Endothelial cell of hepatic sinusoid (primary cell): ENCODE results near the gene HIC1.

Experiments used
- in situ Hi-C: cut with HindIII; loops from 2 replicates; pipeline ENCODE4 v1.10.0; 2017; ENCODE audit warnings: low sequenced_read_pairs

HIC1 gene

DNA sequence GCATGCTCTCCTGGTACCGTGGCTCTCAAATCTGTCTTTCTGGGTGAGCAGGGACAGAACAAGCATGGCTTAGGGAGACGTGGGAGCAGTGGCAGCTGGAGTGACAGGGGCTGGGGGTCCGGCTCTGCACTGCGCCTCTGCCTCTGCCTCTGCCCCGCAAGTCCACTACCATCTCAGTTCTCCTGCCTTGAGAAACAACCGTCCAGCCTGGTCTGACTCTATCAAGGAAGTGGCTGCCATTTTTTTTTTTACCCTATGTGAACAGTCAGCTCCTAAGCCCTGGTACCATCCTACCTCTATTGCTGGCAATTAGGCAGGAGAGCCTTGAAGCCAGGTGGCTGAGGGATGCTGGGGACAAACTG is 16.1 kb downstream of the HIC1 start:
- in situ Hi-C loops: no loop called here

DNA sequence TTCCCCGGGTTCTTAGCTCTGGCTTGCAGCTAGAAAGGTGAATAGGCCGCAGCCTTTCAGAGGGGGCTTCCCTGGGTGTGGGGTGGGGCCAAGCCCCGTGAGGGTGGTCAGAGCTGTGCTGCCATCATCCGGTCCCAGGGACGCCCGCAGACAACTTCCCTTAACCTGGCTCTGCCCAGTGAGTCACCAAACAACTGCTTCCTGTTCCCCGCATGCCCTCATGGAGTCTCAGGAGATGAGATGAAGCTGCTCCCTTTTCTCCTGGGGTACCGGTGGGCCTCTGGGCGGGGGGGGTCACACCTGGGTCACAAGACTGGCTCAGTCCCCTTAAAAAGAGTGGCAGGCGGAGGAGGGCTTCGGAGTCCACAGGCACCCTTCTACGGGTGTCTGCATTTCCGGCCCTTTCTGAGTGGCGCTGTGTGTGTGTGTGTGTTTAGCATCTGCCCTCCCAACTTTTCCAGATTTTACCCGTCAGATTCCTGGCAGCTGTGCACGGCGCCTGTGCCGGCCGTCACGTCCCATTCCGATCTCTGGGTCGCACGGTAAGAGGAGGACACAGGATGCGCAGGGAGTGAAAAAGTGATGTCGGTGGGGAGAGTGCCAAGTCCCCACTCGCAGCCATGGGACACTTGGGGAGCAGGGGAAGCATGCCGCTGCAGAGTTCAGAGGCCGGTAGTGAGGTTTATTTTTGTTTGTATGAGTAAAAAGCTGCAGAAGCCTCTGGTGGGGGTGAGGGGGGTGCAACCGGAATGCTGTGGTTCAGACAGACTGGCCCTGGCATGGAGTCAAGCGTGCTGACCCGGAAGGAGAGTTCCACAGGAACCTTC is 16.8 kb downstream of the HIC1 start:
- in situ Hi-C loops: no loop called here

DNA sequence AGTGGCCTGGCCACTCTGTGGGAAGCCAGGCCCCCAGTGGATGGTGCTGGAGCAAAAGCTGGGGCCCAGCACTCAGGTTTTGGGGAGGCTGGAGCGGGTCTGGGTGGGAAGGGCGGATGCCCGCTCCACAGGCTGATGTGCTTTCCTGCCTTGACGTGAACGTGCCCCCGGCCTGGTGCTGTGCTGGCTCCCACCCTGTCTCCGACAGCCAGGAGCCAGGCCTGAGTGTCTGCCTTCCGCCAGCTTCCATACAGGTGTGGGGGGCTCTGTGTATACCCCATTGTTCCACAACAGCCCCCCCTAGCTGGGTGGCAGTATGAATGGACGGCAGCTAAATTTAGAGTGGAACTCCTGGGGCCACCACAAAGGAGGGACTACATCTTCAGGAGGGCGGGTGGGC is 20.0 kb downstream of the HIC1 start:
- in situ Hi-C loops: no loop called here

DNA sequence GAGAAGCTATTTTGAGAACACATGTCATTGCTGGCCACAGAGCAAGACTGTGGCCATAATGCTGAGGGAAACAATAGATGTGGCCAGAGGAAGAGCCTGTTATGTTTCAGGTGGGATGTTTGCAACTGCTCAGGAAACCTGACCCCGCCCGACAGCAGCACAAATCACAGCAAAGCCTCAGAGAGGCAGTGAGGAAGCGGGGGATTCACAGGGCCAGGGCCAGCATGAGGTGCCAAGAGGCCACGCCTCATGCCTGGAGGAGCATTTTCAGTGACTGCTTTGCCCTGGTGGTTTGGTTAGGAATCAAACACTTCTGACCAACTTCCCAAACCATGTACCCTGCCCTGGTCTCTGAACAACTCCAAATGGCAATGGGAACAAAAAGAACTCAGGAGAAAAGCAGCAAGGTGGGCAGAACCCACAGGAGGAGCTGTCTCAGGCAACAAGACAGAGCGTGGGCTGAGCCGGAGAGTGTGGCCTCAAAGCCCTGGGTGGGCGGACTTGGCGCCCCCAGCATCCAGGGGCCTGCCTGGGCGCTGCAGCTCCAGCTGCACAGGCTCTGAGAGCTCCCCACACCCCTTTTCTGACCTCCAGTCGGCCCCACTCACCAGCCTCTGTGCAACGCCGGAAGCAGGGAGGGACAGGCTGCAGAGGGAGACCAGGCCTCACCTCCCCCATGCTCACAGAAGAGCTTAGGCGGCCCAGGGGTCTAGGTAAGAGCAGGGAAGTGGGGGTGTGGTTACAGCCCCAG is 20.6 kb downstream of the HIC1 start:
- in situ Hi-C loops: no loop called here

DNA sequence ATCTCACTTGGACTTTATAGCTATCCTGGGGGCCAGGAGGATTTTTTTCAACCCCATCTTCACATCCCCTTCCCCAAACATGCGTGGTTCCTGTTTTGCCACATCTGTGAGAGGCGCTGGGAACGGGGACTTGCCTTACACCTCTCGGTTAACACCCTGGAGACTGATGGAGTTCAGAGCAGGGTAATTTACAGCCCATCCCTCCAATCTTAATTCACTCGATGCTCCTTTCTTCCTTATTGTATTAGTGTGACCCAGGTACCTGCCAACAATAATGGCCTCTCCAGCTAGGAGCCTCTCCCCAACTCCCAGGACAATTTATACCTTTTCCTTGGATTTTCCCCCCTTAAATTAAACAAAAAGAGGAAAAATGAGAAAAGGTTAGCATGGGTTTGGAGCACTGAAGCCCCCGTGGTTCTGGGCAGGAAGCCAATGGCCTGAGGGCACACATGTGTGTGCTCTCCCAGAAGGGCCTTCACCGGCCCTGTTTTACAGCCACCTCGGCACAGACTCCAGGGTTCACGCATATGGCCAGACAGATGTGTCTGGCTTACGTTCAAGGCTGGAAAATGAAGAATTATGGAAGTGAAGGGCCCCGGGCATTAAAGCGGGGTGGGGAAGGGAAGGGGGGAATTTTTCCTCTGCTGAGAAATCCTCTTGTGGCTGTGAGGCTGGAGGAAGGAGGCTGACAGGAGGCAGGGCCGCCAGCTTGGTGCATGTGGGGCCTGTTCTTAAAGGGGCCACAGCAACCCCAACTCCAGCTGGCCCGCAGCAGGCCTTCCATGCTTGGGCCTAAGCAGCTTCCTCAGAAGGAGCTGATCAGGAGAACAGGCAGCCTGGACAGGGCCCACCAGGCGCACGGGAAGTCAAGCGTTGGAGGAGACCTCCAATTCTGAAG is 21.4 kb downstream of the HIC1 start:
- in situ Hi-C loops: no loop called here

DNA sequence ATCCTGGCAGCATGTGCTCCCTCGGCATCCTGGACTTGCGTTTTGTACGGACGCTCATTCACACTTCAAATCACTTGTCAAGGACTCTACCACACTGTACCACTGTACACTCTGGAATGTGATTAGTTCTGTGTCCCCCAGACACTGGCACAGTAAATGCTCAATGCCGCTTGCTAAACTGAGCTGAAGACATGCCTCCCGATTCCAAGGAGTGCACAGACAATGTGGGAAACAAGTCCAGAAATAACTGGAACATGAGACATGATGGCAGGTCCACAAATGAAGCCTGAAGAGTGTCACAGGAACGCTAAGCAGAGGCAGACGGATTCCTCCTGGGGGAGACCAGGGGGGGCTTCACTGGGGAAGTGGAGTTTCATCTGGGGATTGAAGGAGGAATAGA is 22.1 kb downstream of the HIC1 start:
- in situ Hi-C loops: no loop called here

DNA sequence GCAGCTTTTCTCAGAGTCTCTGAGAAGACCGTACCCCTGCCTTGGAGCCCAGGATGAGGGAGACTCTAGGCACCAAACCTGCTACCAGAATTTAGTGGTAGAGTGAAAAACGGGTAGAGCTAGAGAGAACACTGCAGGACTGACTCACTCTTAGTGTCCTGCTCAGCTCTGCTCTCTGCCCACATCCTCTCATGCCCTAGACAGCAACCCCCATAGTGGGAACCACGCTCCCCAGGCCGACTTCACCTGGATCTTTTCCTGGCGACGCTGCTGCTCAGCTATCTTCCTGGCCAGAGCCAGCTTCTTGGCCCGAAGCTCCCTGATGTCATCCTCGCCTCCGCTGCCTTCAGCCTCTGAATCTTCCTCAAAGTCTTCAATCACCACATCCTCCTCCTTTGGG is 26.7 kb downstream of the HIC1 start:
- in situ Hi-C loops: loop anchor here (10.0 kb wide), 1 partner anchor 153 kb away; no protein-coding TSS in a partner anchor

DNA sequence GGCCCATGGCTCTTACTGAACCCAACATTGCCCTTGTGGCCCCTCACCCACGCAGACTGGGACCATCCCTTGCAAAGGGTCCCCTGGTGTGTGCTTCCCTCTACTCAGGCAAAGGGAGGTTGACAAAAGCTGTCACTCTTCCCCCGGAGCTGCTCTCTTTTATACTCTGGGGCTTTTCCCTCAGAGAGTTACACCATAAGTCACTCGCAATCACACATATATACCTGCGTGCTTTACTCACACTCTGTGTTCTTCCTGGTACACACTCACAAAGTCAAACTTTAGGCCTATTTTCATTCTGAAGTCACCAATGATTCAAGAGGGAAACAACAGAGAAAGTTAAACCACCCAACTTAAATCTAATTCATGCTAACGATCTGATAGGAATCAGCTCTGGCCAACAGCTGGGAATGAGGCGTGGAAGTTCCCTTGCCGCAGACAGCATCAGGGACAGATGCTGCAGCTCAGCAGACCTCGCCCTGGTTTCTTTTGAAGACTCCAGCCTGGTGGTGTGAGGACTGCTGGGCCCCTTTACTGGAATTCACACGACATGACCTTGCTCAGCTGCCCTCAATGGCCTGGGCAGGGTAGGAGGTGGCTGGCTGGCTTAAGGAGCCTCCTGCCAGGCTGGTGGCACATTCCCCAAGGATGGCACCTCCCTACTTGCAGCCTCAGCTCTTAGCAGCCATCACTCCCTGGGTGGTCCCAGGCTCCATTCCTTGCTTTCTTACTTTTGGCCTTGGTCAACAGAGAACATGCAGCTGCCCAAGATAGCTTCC is 27.3 kb downstream of the HIC1 start:
- in situ Hi-C loops: loop anchor here (10.0 kb wide), 1 partner anchor 153 kb away; no protein-coding TSS in a partner anchor

DNA sequence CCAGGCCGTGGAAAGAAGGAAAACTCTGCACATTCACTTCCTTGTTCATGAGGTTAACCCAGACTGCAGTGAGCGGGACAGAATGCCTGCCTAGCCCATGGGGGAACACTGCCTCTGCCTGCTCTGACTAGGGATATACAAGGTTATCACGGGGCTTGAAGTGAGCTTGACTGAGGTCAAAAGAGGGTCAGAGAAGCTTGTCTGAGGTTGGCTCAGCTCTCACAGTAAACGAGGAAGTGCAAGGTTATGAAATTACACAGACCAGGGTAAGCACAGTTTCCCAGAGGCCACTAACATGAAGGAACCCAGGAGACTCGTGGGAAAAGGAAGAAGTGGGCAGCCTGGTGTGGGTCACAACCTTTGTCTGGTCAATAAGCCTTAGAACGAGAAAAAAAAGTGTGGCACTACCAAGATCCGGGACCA is 28.7 kb downstream of the HIC1 start:
- in situ Hi-C loops: loop anchor here (10.0 kb wide), 1 partner anchor 151 kb away; no protein-coding TSS in a partner anchor

DNA sequence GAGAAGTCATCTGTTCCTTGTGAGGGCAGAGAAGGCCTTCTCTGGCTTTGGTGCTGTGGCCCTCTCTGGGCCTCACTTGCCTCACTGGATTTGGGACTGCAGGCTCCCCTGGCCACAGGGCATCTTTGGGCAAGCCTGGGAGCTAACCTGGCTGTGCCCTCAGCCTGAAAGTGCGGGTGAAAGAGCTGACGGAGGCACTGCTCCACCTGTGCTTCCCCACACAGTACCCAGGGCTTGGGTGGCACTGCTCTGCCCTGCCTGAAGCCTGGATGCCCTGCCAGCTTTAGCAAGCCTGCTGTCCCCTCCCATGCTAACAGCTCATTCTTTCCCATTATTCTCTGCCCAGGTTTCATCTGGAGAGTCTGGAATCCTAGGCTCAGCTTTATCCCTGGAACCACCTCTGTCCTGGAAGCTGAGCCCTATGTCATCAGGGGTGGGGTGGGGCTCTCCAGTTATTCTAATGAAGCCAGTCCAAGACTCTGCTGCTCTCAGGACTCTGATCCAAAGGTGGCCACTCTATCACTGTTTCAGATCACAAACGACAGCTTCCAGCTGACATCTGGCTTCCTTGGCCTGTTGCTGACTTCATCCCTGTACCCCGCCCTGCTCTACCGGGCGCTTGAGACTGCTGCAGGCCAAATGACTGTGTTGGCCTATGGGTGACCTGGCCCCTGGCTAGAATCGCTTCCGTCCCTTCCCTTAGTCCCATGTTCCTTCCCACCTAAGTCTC is 29.3 kb downstream of the HIC1 start:
- in situ Hi-C loops: loop anchor here (10.0 kb wide), 1 partner anchor 151 kb away; no protein-coding TSS in a partner anchor

DNA sequence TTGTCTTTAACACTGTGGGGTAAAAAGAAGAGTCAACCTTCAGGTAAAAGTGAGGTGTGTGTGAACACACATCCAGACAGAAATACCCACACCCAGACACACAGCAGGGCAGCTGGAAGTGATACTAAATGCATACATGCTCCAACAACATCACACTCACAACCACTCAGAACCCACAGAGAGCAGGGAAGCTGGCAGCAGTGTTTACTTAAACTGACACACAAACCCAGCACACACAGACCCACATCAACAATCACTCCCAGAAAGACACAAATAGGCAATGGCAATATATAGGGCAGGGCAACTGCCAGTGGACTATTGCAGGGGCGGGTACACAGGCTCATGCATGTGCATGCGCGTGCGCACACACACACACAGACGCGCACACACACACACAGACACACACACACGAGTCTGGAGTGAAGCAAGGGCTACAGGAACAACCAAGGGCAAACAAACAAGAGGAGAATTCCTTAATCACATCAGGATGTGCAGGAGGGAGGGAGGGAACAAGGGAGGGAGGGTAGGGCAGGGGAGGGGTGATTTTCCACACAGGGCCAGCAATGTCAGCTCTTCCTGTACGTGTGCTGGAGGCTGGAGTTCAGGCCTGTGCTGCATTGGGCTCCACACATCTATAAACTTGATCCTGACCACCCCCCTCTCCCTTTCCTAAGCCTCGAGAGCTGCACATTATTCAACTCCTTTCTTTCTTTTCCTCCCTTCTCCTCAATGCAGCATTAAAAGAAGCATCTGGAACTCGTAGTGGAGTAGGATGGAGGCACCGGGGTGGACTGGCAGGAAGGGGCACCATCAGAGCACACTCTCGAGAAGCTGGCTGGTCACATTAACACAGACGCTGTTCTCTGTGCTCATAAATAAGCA is 30.1 kb downstream of the HIC1 start:
- in situ Hi-C loops: loop anchor here (5.0 to 10.0 kb wide), 2 partner anchors 57 to 150 kb away; no protein-coding TSS in a partner anchor

DNA sequence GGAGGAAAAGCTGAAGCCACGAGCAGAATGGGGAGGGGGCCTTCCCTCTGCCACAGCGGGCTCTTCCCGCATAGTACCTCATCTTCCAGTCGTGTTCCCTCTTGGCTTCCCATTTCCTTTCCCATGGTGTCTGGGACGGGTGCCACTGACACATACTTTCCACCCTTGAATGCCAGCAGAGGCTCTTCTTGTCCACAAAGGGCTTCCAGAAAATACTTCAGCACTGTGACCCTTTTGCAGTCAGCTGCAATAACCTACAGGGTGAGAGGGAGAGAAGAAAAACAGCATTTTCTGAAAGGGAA is 30.7 kb downstream of the HIC1 start:
- in situ Hi-C loops: loop anchor here (5.0 to 10.0 kb wide), 2 partner anchors 57 to 149 kb away; no protein-coding TSS in a partner anchor

DNA sequence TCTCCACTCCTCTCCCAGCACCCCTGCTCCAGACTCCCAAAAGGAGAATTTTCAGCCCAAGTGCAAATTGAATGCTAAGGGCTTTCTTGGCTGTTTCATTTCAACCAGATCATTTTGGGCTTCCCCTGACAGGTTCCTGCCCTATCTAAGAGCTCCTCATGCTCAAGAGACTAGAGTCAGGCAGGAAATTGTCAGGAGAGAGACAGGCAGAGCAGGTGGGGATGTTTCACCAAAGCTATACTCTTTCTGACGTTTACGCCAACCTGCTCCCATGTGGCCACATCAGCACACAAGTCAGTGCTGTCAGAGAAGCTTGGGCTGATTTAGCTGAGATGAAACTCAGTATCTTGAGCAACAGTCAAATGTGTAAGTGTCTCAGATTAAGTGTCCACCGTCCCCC is 31.4 kb downstream of the HIC1 start:
- in situ Hi-C loops: loop anchor here (5.0 to 10.0 kb wide), 2 partner anchors 56 to 148 kb away; no protein-coding TSS in a partner anchor

DNA sequence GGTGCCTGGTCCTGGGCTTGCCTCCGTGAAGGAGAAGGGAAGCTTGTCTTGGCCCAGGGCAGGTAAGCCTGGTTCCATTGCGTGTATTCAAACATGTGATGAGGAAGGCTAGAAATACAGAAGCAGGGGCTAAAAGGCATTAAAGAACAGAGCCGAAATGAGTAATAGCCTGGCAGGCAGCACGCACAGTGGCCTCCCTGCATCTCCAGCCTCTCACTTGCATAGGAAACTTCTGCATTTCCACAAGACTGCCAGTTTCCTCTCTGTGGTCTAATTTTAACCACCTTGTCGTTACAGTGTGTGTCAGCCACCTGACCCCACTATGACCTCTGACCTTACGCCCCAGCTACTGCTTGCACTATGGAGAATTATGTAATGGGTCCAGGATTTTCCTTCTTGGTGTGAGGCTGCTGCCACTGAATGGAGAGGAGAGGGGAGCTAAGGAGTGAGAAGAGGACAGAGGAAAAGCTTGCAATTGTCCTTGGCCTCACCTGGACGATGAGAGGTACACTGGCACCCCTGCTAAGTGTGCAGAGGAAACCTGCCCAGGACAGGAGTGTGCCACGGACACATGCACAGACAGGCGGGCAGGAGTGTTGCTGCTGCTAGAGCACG is 32.8 kb downstream of the HIC1 start:
- in situ Hi-C loops: loop anchor here (5.0 to 10.0 kb wide), 2 partner anchors 55 to 147 kb away; no protein-coding TSS in a partner anchor

DNA sequence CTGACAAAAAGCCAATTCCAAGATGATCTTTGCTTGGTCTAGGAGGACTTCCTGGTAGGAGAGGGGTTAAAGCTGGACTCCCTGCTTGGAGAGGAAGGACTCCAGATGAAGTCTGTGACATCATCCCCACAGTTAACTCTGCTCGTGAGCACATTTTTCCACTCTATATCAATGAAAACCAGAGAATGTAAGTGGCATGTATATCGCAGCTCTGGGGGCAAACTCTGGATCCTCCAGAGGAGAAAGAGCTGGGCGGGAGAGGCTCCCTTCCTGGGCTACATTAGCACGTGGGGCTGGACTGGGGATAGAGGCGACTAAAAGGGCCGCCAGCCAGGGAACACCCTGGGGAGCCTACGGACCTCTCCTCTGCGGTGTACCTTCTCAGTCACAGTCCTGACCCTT is 34.1 kb downstream of the HIC1 start:
- in situ Hi-C loops: loop anchor here (5.0 to 10.0 kb wide), 2 partner anchors 53 to 146 kb away; no protein-coding TSS in a partner anchor

DNA sequence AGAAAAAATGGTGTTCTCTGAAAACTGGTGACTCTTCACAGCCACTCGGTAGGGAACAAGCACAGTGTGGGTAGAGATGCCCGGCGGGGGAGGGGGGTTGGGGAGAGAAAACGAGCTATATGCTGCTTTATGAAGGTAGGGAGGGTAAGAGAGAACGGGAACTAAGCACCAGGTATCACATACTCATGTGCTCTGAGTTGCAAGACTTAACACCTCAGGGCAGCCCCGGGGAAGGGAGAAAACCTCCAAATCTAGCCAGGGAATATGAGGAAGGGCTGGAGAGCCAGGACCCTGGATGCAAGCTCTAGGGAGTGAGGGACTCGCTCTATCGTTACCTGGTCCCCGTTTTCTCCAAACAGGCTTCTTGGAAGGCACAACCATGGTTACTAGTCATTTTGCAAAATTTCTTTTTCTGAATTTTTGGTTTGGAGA is 35.3 kb downstream of the HIC1 start:
- in situ Hi-C loops: no loop called here

DNA sequence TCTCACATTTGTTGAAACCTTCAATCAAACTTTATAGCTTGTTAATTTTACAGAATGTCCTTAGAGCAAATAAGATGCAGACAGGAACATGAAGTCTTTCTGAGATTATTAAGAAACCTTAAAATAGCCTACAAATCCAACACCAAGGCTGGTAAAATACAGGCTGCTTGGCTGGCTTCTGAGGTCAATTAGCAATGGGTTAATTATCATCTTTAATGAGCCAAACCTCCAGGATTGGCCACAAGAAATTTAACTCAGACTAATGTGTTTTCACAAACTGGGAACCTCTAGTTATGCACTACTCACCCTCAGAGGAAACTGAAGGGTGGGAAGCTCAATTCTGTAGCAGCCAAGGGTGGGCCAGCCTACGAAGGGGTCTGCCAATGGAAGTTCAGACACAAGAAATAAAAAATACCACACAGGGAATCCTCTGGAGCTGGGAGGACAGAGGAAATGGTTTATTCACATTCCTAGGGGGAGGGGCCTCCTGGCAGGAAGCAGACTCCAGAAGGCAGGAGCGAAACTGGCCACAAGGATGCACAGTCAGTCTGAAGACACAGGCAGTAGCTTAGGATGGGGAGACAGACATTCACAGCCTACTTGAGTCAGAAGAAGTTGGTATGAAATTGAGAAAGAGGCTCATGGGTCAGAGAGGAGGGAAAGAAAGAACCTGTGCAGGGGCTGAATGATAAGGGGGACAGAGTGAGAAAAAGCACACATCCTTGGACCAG is 36.1 kb downstream of the HIC1 start:
- in situ Hi-C loops: no loop called here
